GM19193 (cell line): ENCODE data around the gene OR51S1.

Source experiments
- POLR2A ChIP-seq: IDR thresholded peaks from 4 replicates; pipeline ENCODE4 v1.6.1; 2011; ENCODE audit not compliant: insufficient read depth, insufficient read length; ENCODE audit errors: extremely low read depth

OR51S1 gene, protein sequence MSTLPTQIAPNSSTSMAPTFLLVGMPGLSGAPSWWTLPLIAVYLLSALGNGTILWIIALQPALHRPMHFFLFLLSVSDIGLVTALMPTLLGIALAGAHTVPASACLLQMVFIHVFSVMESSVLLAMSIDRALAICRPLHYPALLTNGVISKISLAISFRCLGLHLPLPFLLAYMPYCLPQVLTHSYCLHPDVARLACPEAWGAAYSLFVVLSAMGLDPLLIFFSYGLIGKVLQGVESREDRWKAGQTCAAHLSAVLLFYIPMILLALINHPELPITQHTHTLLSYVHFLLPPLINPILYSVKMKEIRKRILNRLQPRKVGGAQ

DNA sequence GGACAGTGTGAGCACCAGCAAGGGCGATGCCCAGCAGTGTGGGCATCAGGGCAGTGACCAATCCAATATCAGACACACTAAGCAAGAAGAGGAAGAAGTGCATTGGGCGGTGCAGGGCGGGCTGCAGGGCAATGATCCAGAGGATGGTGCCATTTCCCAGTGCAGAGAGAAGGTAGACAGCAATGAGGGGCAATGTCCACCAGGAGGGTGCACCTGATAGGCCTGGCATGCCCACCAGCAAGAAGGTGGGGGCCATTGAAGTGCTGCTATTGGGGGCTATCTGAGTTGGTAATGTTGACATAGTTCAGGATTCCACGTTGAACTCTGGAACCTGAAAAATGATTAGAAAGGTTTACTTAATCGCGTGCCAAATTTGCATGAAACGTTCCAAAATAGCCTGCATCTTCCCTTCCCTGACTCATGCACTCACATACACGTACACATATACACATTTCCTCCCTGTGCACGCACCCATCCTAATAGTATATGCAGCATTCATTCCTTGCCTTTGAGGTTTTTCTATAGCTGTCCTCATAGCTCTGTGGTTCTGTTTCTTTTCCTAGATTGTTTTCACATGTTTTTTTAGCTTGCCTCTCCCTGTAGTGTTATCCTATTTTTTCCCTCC, at the start of gene OR51S1:
Gene OR51S1, minus strand, starts transcription at position 301 of the 625 bp plus-strand sequence. Its CDS starts 0 bp downstream, at position 301.
- TF ChIP-seq POLR2A = no peak

DNA sequence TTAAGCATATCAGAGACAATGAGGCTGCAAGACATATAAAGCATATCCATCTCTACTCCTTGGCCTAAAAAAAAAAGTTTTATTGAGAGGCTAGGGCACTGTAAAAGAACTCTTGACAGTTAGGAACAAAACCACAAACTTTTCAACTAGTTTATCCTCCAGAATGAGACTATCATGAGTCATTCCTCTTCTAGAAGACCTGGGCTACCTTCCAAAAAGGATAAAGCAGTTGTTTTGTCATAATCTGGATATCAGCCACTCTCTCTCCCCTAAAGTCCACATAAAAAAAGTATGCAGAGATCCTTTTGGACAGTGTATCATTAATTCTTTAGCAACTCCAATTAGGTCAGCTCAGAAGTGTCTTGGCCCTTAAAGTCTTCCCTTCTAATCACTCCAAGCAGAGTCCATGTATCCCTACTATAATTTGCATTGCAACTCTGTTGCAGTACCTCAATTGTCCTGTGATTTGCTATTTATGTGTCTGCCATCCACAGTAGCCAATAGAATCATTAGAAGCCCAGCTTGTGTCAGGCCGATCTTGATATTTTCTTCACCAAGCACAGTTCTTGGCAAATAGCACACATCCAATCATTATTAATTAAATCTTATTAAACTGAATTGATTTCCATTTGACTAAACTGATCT, 43.1 kb upstream of the OR51S1 start:
- no peak for TF ChIP-seq POLR2A

DNA sequence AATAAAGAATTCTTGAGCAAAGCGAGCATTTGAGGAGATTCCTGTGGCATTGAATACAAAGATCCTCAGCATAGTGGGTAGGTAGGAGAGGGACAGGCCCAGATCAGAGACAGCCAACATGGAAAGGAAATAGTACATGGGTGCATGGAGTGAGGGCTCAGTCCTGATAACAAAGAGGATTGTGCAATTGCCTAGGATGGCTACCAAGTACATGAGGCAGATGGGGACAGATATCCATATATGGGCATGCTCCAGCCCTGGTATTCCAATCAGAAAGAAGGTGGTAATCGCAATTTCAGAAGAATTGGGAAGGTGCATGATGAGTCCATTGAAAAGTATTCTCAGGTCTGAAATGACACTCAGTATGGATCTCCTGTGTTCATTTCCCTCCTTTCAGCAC, 41.3 kb upstream of the OR51S1 start:
- TF ChIP-seq POLR2A = no peak

DNA sequence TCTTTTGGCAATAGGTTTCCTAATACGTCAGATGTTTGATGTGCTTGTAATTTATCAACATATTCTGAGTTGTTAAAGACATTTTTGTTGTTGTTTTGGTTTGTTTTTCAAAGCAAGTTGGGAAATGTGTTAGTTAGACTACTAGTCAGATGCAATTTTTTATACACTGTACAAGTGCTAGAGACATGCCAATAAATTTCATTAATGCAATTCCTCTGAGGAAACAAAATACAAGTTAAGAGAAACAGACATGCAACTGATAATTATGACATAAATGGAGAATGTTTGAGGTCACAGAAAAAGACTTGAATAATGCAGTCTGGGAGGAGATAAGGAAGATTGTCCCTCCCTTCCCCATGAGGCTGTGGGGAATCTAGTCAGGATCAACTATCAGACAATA, 38.6 kb upstream of the OR51S1 start:
- no peak for TF ChIP-seq POLR2A

DNA sequence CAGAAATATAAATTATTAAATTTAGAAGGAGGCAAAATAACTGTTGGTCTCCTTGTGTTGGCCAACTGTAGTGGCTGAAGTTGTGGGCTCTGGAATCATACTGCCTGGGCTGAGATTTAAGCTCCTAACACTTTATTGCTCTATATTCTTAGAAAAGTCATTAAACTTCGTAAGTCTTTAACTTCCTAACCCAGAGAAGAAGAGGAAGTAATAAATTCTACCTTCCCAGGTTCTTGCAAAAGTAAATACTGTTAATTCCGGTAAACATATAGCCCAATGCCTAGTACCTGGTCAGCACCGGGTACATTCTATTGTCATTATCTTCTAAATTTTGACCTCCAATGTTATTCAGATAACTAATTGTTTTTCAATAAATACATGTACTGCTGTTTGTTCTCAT, 37.2 kb upstream of the OR51S1 start:
- no peak for TF ChIP-seq POLR2A

DNA sequence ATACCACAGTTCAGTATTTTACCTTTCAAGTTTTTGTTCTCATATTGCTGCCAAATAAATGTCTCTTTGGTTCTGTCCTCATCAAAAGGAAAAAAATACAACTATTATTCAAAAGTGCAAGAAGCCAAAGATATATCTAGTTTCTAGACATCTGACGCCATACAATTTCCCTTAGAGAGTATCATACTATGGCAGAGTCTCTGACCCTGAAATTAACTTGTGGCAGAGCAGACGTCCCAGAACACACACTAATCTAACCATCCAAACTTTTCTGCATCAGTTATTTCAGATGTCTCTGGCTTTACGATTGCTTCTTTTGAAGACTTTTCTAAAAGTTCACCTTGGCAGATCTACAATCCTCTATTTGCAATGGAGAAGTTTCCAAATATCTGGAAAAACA, 35.4 kb upstream of the OR51S1 start:
- TF ChIP-seq POLR2A = no peak

DNA sequence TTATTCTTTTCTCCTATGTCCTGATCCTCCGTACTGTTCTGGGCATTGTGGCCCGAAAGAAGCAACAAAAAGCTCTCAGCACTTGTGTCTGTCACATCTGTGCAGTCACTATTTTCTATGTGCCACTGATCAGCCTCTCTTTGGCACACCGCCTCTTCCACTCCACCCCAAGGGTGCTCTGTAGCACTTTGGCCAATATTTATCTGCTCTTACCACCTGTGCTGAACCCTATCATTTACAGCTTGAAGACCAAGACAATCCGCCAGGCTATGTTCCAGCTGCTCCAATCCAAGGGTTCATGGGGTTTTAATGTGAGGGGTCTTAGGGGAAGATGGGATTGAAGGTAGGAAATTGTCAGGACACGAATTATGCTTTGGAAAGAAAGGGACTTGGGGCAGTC, 33.5 kb upstream of the OR51S1 start:
- no peak for TF ChIP-seq POLR2A

DNA sequence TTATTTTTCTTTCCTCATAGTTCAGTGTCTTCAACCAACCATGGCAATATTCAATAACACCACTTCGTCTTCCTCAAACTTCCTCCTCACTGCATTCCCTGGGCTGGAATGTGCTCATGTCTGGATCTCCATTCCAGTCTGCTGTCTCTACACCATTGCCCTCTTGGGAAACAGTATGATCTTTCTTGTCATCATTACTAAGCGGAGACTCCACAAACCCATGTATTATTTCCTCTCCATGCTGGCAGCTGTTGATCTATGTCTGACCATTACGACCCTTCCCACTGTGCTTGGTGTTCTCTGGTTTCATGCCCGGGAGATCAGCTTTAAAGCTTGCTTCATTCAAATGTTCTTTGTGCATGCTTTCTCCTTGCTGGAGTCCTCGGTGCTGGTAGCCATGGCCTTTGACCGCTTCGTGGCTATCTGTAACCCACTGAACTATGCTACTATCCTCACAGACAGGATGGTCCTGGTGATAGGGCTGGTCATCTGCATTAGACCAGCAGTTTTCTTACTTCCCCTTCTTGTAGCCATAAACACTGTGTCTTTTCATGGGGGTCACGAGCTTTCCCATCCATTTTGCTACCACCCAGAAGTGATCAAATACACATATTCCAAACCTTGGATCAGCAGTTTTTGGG, 33.0 kb upstream of the OR51S1 start, which contains the start of gene OR51T1:
Gene OR51T1, plus strand, starts transcription at position 41 of the 641 bp plus-strand sequence. Its CDS starts 0 bp downstream, at position 41.
- no peak for TF ChIP-seq POLR2A

DNA sequence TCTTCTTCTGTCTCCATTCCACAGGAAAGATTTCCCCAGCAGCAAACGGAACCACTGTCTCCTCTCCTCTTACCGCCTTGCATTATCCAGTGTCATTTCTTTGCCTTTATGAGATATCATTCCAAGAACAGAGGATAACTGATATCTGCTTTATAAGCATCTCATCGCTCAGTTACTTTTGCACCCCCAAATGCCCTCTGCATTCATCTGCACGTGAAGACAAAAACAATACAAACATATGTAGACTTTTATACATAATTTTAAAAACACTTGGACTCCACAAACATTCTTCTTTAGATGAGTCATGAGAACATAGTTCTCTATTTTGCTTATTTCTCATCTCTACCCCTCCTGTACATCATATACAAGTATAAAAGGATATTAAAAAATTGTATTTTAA, 32.2 kb upstream of the OR51S1 start:
- no peak for TF ChIP-seq POLR2A

DNA sequence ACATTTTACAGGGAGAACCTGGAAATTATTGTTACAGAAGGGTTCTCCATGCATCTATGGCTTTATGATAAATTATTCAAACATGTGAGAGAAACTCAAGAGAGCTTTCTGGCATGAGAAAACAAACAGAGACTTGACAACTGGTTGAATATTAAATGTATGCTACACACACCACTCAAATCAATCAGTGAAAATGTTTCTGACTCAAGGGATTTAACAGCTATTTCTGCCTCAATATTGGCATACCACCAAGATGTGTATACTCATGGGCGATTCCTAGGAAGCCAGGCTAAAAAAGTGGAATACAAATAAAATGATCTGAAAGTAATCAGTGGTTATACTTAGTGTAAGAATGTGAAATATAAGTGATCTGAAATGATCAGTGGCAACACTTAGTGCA, 16.8 kb upstream of the OR51S1 start:
- no peak for TF ChIP-seq POLR2A

DNA sequence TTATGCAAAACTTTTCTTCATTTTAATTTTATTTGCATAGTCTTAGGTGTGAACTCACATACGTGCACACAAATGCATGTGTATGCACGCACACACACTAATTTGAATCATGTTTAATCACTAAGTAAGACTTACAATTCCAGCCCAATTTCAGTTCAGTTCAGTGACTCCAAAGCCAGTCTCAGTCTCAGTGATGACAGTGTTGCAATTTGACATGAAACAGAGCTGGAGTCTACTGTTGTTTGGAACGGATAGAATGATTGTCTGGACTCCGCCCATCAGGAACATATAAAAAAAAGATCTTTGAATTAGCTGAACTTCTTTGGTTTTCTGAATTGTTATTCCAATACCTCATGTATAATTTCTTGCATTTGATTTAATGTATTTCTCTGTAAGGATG, 14.9 kb upstream of the OR51S1 start:
- no peak for TF ChIP-seq POLR2A

DNA sequence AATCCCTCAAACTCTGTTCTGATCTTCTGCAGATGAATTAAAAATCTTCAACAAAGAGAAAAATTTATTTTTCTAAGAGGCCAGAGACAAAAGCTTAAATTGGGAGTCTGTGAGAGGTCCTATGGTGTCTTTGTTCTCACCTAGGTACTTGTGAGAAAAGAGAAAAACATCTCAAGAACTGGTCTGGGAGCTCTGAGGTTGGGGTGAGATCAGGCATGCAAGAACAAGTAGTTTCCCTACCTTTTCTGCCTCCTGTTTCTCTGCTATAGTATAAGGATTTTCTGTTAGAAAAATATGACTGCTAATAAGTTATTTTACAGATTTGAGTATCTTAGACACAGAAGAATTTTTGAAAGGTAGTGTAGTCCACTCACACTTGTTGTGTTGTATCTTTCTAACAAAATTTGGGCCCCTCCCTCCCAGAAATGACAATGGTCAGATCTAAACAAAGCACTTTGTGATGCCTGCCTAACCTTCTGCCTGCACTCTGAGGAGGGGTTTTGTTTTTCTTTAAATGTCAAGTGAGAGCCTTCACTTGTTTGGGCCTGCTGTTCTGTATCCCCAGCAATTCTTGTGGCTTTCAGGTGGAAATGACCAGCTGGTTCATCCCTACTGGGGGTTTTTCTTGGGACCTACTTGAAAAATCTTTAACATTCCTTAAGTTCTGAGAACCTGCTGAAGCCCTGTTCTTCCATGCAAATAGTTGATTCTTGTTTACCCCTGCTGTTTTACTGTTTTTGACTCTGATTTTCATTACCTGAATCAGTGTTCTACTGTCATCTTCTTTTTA, 13.6 kb upstream of the OR51S1 start:
- no peak for TF ChIP-seq POLR2A

DNA sequence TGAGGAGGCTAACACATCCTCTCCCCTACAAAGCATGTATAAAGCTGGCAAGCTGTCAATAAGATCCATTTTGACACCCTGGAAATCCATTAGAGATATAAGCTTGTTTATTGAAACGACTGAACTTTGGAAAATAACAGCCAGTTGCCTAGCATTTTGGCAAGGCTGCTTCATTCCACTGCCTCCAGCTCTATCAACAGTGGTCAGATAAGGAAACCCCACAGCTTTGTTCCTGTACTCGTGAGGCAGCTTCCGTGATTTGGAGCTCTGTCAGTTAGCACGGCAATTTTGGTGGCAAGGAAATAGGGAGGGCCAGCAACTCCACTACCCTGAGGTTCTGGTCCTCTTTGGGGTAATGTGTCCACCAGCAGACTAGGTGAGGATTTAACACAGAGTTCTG, 2.0 kb upstream of the OR51S1 start:
- TF ChIP-seq POLR2A = no peak

DNA sequence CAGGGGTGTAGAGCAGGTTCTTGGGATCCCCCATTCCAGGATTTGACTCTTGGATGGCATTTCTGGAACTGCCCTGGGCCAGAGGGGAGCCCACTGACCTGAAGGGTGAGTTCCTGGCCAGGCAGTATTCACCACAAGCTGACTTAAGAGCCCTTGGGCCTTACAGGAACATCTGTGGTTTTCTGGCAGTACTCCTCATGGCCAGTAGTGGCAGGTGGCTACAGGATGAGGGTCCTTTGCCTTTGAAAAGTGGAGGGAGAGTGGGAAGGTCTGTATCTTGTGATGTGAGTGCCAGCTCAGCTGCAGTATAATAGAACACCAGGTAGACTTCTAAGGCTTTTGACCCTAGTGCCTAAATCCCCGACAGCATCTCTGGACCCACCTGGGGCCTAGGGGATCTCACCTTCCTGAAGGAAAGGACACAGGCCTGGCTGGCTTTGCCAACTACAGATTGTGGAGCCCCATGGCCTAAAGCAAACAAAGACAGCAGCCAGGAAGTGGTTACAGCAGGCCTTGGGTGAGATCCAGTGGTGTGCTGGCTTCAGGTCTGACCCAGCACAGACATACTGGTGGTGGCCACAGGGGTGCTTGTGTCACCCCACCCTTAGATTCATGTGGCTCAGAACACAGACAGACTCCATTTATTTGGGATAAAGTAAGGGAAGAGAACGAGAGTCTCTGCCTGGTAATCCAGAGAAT, 9.0 kb downstream of the OR51S1 start:
- TF ChIP-seq POLR2A = no peak
